ENCODE results near the gene SMARCA2.
A peak's percentile ranks its signal among the peaks of the same experiment; 100 is the strongest.
"Not testable (repeated sequence)": the region's sequence is repeated elsewhere in the genome, so short reads cannot be mapped to it uniquely, and the experiment has no call there.

The SMARCA2 gene

DNA sequence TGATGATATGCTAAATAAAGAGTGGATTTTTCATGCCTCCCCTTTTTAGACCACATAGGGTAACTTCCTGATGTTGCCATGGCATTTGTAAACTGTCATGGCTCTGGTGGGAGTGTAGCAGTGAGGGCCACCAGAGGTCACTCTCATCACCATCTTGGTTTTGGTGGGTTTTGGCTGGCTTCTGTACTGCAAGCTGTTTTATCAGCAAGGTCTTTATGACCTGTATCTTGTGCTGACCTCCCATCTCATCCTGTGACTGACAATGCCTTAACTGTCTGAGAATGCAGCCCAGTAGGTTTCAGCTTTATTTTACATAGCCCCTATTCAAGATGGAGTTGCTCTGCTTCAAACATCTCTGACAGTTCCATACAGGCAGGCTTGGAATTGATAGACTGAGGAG lies 131.6 kb downstream of the SMARCA2 start:
- H2BK5ac ChIP-seq (ENCODE audit: low read depth, low read length, poor library complexity, severe bottlenecking); H3K9me3 ChIP-seq (ENCODE audit: control insufficient read depth, low read length); DNase-seq; H3K18ac ChIP-seq (ENCODE audit: low read depth in 1 of 2, low read length in 2 of 2); H3K23ac ChIP-seq (ENCODE audit: low read length in 2 of 2); H3K4me3 ChIP-seq (ENCODE audit: insufficient read depth in 1 of 2, low read depth in 1 of 2, low read length in 2 of 2); H4K8ac ChIP-seq (ENCODE audit: low read length); H3K4ac ChIP-seq (ENCODE audit: low read depth in 1 of 2, low read length in 2 of 2); H3K9ac ChIP-seq (ENCODE audit: low read length); H3K27ac ChIP-seq (ENCODE audit: low read length, poor library complexity, severe bottlenecking); H2BK12ac ChIP-seq (ENCODE audit: low read length in 2 of 2); H2AFZ ChIP-seq (ENCODE audit: low read depth, low read length); H3K4me1 ChIP-seq (ENCODE audit: control insufficient read depth, insufficient read depth, low read depth, low read length); H3K27me3 ChIP-seq (ENCODE audit: control insufficient read depth in 1 of 2, insufficient read depth in 1 of 2, low read length in 2 of 2); H4K91ac ChIP-seq (ENCODE audit: low read length); H2BK15ac ChIP-seq (ENCODE audit: low read depth, poor library complexity, severe bottlenecking); H3K4me2 ChIP-seq (ENCODE audit: low read length, poor library complexity, severe bottlenecking); H2AK5ac ChIP-seq (ENCODE audit: low read length, severe bottlenecking); H2BK120ac ChIP-seq (ENCODE audit: low read depth, low read length): not testable (repeated sequence)
- H3K36me3 ChIP-seq (ENCODE audit: control insufficient read depth in 1 of 2, insufficient read depth in 2 of 2, low read depth in 1 of 2, low read length in 2 of 2), result peaks cover 0 to 12% of the 10 kb centered on the region in 2 experiments
- H3K14ac ChIP-seq (ENCODE audit: low read length in 2 of 2), result peak overlapping the region in 1 of 2 experiments; percentile 45
- H3K79me1 ChIP-seq (replicated peaks; ENCODE audit: low read length, poor library complexity, severe bottlenecking), result peaks cover 26% of the 10 kb centered on the region

DNA sequence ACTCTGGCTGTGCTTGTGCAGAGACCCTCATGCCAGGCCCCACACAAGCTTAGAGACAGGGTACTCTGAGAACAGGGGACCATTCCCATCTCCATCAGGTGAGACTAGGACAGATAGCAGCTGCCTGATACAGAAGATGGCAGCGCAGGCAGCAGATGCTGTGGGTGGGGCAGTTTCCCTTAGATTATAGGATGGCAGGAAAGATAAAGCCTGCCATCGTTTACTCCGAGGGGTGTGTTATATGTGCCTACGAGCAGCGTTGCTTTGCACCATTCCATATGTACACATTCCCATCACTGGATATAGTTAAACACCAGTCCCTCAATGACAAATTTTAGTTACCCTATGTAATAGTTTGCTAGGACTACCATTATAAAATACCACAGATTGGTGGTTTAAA lies 135.2 kb downstream of the SMARCA2 start:
- no peak overlapping the region for H3K18ac ChIP-seq (ENCODE audit: low read depth in 1 of 2, low read length in 2 of 2)
- no peak overlapping the region for H2BK12ac ChIP-seq (ENCODE audit: low read length in 2 of 2)
- peaks cover 0 to 12% of the 10 kb centered on the region in 2 experiments for H3K36me3 ChIP-seq (ENCODE audit: control insufficient read depth in 1 of 2, insufficient read depth in 2 of 2, low read depth in 1 of 2, low read length in 2 of 2)
- no peak overlapping the region for H2AK5ac ChIP-seq (ENCODE audit: low read length, severe bottlenecking)
- no peak overlapping the region for H3K27ac ChIP-seq (ENCODE audit: low read length, poor library complexity, severe bottlenecking)
- H2BK15ac ChIP-seq (ENCODE audit: low read depth, poor library complexity, severe bottlenecking), result no peak overlapping the region
- H3K9ac ChIP-seq (ENCODE audit: low read length), result no peak overlapping the region
- H3K4me3 ChIP-seq (ENCODE audit: insufficient read depth in 1 of 2, low read depth in 1 of 2, low read length in 2 of 2), result no peak overlapping the region
- H2AFZ ChIP-seq (ENCODE audit: low read depth, low read length), result no peak overlapping the region
- H4K8ac ChIP-seq (ENCODE audit: low read length), result no peak overlapping the region
- H3K79me1 ChIP-seq (replicated peaks; ENCODE audit: low read length, poor library complexity, severe bottlenecking), result peaks cover 17% of the 10 kb centered on the region
- H3K4me1 ChIP-seq (ENCODE audit: control insufficient read depth, insufficient read depth, low read depth, low read length), result no peaks in the 10 kb centered on the region
- DNase-seq, result no peak
- no peak overlapping the region for H2BK5ac ChIP-seq (ENCODE audit: low read depth, low read length, poor library complexity, severe bottlenecking)
- no peak overlapping the region for H3K4me2 ChIP-seq (ENCODE audit: low read length, poor library complexity, severe bottlenecking)
- no peaks in the 10 kb centered on the region for H3K27me3 ChIP-seq (ENCODE audit: control insufficient read depth in 1 of 2, insufficient read depth in 1 of 2, low read length in 2 of 2)
- H3K9me3 ChIP-seq (ENCODE audit: control insufficient read depth, low read length), result no peaks in the 10 kb centered on the region
- H2BK120ac ChIP-seq (ENCODE audit: low read depth, low read length), result no peak overlapping the region
- H4K91ac ChIP-seq (ENCODE audit: low read length), result no peak overlapping the region
- no peak overlapping the region for H3K14ac ChIP-seq (ENCODE audit: low read length in 2 of 2)
- no peak overlapping the region for H3K4ac ChIP-seq (ENCODE audit: low read depth in 1 of 2, low read length in 2 of 2)
- WGBS, result 100% methylated on average over 5 of the region's 5 CpGs
- H3K23ac ChIP-seq (ENCODE audit: low read length in 2 of 2), result no peak overlapping the region

DNA sequence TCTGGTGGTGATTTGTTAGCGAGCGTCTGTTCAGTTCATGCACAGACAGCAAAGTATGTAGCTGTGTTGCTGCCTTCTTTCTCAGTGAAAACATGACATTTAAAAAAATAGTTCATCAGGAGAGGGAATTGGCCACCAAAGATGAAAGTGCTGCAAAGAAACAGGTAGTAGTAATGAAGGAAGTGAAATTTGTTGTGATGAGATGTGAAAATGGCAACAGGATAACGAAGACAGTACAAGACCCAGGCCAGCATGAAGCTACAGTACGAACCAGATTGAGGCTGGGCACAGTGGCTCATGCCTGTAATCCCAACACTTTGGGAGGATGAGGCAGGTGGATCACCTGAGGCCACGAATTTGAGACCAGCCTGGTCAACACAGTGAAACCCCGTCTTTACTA lies 136.0 kb downstream of the SMARCA2 start:
- Histone ChIP-seq H3K18ac (ENCODE audit: low read depth in 1 of 2, low read length in 2 of 2) (no peak overlapping the region), H3K27me3 (ENCODE audit: control insufficient read depth in 1 of 2, insufficient read depth in 1 of 2, low read length in 2 of 2) (no peaks in the 10 kb centered on the region), H3K4ac (ENCODE audit: low read depth in 1 of 2, low read length in 2 of 2) (no peak overlapping the region), H4K91ac (ENCODE audit: low read length) (no peak overlapping the region), H3K14ac (ENCODE audit: low read length in 2 of 2) (no peak overlapping the region), H2AK5ac (ENCODE audit: low read length, severe bottlenecking) (no peak overlapping the region), H3K4me2 (ENCODE audit: low read length, poor library complexity, severe bottlenecking) (no peak overlapping the region), H2AFZ (ENCODE audit: low read depth, low read length) (no peak overlapping the region), H3K79me1 (replicated peaks; ENCODE audit: low read length, poor library complexity, severe bottlenecking) (peaks cover 15% of the 10 kb centered on the region), H3K4me3 (ENCODE audit: insufficient read depth in 1 of 2, low read depth in 1 of 2, low read length in 2 of 2) (no peak overlapping the region), H4K8ac (ENCODE audit: low read length) (no peak overlapping the region), H3K4me1 (ENCODE audit: control insufficient read depth, insufficient read depth, low read depth, low read length) (no peaks in the 10 kb centered on the region), H3K23ac (ENCODE audit: low read length in 2 of 2) (no peak overlapping the region), H2BK15ac (ENCODE audit: low read depth, poor library complexity, severe bottlenecking) (no peak overlapping the region), H3K9ac (ENCODE audit: low read length) (no peak overlapping the region), H3K36me3 (ENCODE audit: control insufficient read depth in 1 of 2, insufficient read depth in 2 of 2, low read depth in 1 of 2, low read length in 2 of 2) (peaks cover 0 to 12% of the 10 kb centered on the region in 2 experiments), H3K9me3 (ENCODE audit: control insufficient read depth, low read length) (no peaks in the 10 kb centered on the region), H2BK120ac (ENCODE audit: low read depth, low read length) (no peak overlapping the region), H3K27ac (ENCODE audit: low read length, poor library complexity, severe bottlenecking) (no peak overlapping the region), H2BK5ac (ENCODE audit: low read depth, low read length, poor library complexity, severe bottlenecking) (no peak overlapping the region), H2BK12ac (ENCODE audit: low read length in 2 of 2) (no peak overlapping the region)
- no peak for DNase-seq
- WGBS, result 84% methylated on average over 6 of the region's 6 CpGs

DNA sequence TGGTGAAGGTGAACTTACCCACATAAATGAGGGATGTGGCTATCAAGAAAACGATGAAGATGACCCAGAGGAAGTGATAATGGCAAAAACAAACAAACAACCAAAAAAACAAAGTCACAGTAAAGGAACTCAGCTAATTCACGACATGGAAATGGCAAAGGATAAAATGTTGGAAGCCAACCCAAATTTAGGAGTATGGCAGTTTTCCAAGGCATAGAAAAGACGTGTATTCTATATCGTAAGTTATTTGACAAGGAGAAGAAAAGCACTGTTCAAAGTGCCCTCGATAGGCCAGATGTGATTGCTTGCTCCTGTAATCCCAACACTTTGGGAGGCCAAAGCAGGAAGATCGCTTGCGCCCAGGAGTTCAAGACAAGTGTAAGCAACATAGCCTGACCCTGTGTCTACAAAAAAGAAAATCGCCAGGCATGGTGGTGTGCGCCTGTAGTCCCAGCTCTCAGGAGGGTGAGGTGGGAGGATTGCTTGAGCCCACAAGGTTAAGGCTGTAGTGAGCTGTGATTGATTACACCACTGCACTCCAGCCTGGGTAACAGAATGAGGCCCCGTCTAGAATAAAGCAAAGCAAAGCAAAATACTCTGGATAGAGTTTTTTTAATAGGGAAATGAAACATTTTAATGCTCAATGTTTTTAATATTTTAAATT lies 138.0 kb downstream of the SMARCA2 start:
- Histone ChIP-seq H2AFZ (ENCODE audit: low read depth, low read length) (no peak overlapping the region), H3K4ac (ENCODE audit: low read depth in 1 of 2, low read length in 2 of 2) (no peak overlapping the region), H3K18ac (ENCODE audit: low read depth in 1 of 2, low read length in 2 of 2) (no peak overlapping the region), H2BK15ac (ENCODE audit: low read depth, poor library complexity, severe bottlenecking) (no peak overlapping the region), H3K27ac (ENCODE audit: low read length, poor library complexity, severe bottlenecking) (no peak overlapping the region), H3K9me3 (ENCODE audit: control insufficient read depth, low read length) (no peaks in the 10 kb centered on the region), H3K4me1 (ENCODE audit: control insufficient read depth, insufficient read depth, low read depth, low read length) (peaks cover 3% of the 10 kb centered on the region), H2BK5ac (ENCODE audit: low read depth, low read length, poor library complexity, severe bottlenecking) (no peak overlapping the region), H3K14ac (ENCODE audit: low read length in 2 of 2) (no peak overlapping the region), H3K79me1 (replicated peaks; ENCODE audit: low read length, poor library complexity, severe bottlenecking) (peaks cover 17% of the 10 kb centered on the region), H4K8ac (ENCODE audit: low read length) (no peak overlapping the region), H3K27me3 (ENCODE audit: control insufficient read depth in 1 of 2, insufficient read depth in 1 of 2, low read length in 2 of 2) (no peaks in the 10 kb centered on the region), H4K91ac (ENCODE audit: low read length) (no peak overlapping the region), H2BK120ac (ENCODE audit: low read depth, low read length) (no peak overlapping the region), H3K4me3 (ENCODE audit: insufficient read depth in 1 of 2, low read depth in 1 of 2, low read length in 2 of 2) (no peak overlapping the region), H3K4me2 (ENCODE audit: low read length, poor library complexity, severe bottlenecking) (no peak overlapping the region), H2AK5ac (ENCODE audit: low read length, severe bottlenecking) (no peak overlapping the region), H2BK12ac (ENCODE audit: low read length in 2 of 2) (no peak overlapping the region), H3K9ac (ENCODE audit: low read length) (no peak overlapping the region), H3K23ac (ENCODE audit: low read length in 2 of 2) (no peak overlapping the region), H3K36me3 (ENCODE audit: control insufficient read depth in 1 of 2, insufficient read depth in 2 of 2, low read depth in 1 of 2, low read length in 2 of 2) (peaks cover 0 to 12% of the 10 kb centered on the region in 2 experiments)
- 93% methylated on average over 7 of the region's 10 CpGs for WGBS
- DNase-seq, result no peak
